Esophagus squamous epithelium (tissue), 5 donors: Measurements from ENCODE around the gene TPT1. TPM values are rescaled to one million over a fixed set of nuclear protein-coding genes. Genes with fewer than 3 reads are reported as not detected.

ENCODE experiments used
- DNase-seq: peaks from one replicate; lab custom pipeline; 2025; lab: John Stamatoyannopoulos, UW
- H3K27ac ChIP-seq, 4 donors: fragments of 200-600 bp; sonication (generic); one replicate each; pipeline ENCODE4 v1.5.1; 2016 to 2019; ENCODE audit warnings: mild to moderate bottlenecking in 1 of 4
- H3K27me3 ChIP-seq, 4 donors: fragments of 200-600 bp; sonication (generic); 1 replicate in 3 of 4; 2 replicates in 1 of 4; pipeline versions ENCODE4 v1.5.1 to v1.6.0; 2017 to 2021; ENCODE audit warnings: antibody characterized with exemption in 1 of 4
- H3K36me3 ChIP-seq, 3 donors: fragments of 200-600 bp; sonication (generic); one replicate each; pipeline ENCODE4 v1.5.1; 2016 to 2019
- H3K4me1 ChIP-seq, 3 donors: fragments of 200-600 bp; sonication (generic); one replicate each; pipeline ENCODE4 v1.5.1; 2017 to 2019
- H3K4me3 ChIP-seq, 4 donors: fragments of 200-600 bp; sonication (generic); 1 replicate in 3 of 4; 2 replicates in 1 of 4; pipeline ENCODE4 v1.5.1; 2016 to 2019; ENCODE audit warnings: mild to moderate bottlenecking in 2 of 4, moderate library complexity in 1 of 4
- H3K9me3 ChIP-seq, 3 donors: fragments of 200-600 bp; sonication (generic); one replicate each; pipeline ENCODE4 v1.5.1; 2016 to 2019
- POLR2A ChIP-seq, 4 donors: fragments of 450-650 bp; IDR thresholded peaks; one replicate each; pipeline ENCODE4 v1.6.1; 2017; ENCODE audit warnings: antibody characterized with exemption in 4 of 4, mild to moderate bottlenecking in 4 of 4, moderate library complexity in 3 of 4
- WGBS, 2 donors: methylation state at CpG; one replicate each; pipeline ENCODE4 v1.1.5; 2018; 5-methylcytosine and 5-hydroxymethylcytosine counted together
- intact Hi-C: fragments of 100-400 bp; cut with DNase I; formaldehyde crosslinking; loops from one replicate; pipeline ENCODE4 v1.15.0; 2022
- small RNA-seq, 4 donors: library from RNA; depleted of rRNA; stranded (forward); fragments of <200 nt; gene quantifications; one replicate each; pipeline ENCODE3, GENCODE V24; 2016
- total RNA-seq, 4 donors: library from RNA; depleted of rRNA; stranded (reverse); fragments of >200 nt; gene quantifications; one replicate each; pipeline ENCODE4 v1.1.0, GENCODE V29; 2016
- TF ChIP-seq, protein P1 (sequence below), 6 experiments: fragments of 450-650 bp in 4 of 6; fragments of 200-600 bp in 2 of 6; sonication (generic) in 2 of 6; IDR thresholded peaks; one replicate each; pipeline ENCODE4 v1.5.1; 2016 to 2019; ENCODE audit warnings: antibody characterized with exemption in 6 of 6, mild to moderate bottlenecking in 4 of 6, moderate library complexity in 4 of 6
- donor health status: DM: yes; HTN: yes; CAD: no.

Gene TPT1
- total RNA-seq, 4 donors from 2014 or later: 2,183 to 3,899 (median 2,784) TPM

DNA sequence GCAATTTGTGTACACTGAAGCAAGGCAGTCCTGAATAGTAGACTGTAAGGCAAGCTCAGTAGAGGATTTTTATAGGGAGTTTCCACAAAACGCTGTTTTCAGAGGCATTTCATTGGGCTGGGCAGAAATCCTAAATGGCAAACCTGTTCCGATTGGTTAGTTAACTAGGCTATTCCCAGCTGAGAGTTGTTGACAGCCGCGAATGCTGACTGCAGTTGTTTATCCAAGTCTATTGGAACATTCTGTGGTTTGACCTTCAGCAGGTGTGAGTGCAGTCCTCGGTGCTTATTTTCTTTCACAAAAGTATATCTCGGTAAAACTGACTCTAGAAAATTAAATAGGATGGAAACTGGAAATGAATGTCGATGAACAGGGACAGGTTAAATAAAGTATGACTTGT lies 45.4 kb downstream of the TPT1 start:
- Histone ChIP-seq H3K4me3 (no peak overlapping the region), H3K9me3 (no peaks in the 10 kb centered on the region), H3K4me1 (no peaks in the 10 kb centered on the region), H3K36me3 (no peaks in the 10 kb centered on the region), H3K27me3 (peaks cover 0 to 6% (median 0%) of the 10 kb centered on the region in 4 donors), H3K27ac (no peak overlapping the region)
- intact Hi-C loops: no loop called here
- WGBS, 2 donors: 67 to 82% methylated on average over 7 of the region's 7 CpGs
- no peak for TF ChIP-seq POLR2A (IDR thresholded peaks at IDR 0.05)
- TF ChIP-seq, protein P1, sequence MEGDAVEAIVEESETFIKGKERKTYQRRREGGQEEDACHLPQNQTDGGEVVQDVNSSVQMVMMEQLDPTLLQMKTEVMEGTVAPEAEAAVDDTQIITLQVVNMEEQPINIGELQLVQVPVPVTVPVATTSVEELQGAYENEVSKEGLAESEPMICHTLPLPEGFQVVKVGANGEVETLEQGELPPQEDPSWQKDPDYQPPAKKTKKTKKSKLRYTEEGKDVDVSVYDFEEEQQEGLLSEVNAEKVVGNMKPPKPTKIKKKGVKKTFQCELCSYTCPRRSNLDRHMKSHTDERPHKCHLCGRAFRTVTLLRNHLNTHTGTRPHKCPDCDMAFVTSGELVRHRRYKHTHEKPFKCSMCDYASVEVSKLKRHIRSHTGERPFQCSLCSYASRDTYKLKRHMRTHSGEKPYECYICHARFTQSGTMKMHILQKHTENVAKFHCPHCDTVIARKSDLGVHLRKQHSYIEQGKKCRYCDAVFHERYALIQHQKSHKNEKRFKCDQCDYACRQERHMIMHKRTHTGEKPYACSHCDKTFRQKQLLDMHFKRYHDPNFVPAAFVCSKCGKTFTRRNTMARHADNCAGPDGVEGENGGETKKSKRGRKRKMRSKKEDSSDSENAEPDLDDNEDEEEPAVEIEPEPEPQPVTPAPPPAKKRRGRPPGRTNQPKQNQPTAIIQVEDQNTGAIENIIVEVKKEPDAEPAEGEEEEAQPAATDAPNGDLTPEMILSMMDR (IDR thresholded peaks at IDR 0.05): no peak
- DNase-seq: no peak

DNA sequence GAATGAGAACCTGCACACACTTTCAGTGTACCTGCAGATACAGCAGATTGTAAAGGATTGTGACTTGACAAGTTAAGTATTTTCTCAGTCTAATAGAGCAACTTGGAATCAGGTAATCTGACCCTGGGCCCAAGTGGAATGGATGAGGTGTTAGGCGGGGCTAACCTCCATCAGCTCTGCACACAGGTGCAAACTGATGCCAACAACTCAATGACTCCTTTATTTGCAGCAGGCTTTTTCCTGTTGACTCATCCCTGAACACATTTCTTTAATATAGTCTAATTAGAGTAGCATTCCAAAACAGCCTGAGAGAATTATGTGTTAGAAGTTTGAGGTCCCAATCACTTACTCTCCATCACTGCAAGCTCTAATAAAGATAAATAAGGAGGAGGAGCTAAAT lies 48.8 kb downstream of the TPT1 start:
- H3K9me3 ChIP-seq: no peaks in the 10 kb centered on the region
- 33 to 50% methylated on average over 1 of the region's 1 CpG for WGBS, 2 donors
- H3K4me1 ChIP-seq: no peaks in the 10 kb centered on the region
- intact Hi-C loops: no loop called here
- no peak overlapping the region for H3K27ac ChIP-seq
- peaks cover 0 to 17% (median 0%) of the 10 kb centered on the region in 3 donors for H3K36me3 ChIP-seq
- H3K4me3 ChIP-seq: no peak overlapping the region
- no peak for DNase-seq
- H3K27me3 ChIP-seq: no peaks in the 10 kb centered on the region
- TF ChIP-seq, protein P1 (IDR thresholded peaks at IDR 0.05): no peak
- no peak for TF ChIP-seq POLR2A (IDR thresholded peaks at IDR 0.05)

DNA sequence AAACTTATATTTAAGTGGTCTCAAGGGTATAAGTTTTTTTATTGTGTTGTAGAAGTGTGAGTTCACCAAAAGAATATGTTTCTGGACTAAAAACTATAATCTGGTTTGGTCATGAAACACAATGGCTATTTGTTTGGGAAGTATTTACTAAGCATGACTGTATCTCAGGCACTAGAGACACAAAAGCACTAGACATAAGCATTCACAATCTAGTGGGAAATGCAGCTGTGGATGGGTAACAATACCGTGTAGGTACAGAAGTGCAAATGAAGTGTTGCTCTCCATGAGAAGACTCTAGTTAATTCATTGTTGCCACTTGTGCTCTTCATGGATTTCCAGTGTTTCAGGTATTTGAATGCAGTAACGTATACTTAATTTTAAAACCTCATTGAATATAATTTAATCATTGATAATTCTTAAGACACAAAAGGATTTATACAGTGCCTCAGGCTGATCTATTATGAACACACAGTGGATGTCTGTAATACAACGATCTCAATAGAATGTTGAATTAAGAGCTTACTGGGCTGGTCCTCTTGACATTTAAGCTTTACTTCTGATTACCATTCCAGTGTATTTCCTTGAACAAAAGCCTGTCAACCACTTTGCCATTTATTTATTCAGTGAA lies 50.9 kb downstream of the TPT1 start:
- no peak overlapping the region for H3K27ac ChIP-seq
- peaks cover 0 to 37% (median 0%) of the 10 kb centered on the region in 3 donors for H3K36me3 ChIP-seq
- TF ChIP-seq, protein P1 (IDR thresholded peaks at IDR 0.05): no peak
- TF ChIP-seq POLR2A (IDR thresholded peaks at IDR 0.05): no peak
- H3K4me3 ChIP-seq: no peak overlapping the region
- intact Hi-C loops: no loop called here
- H3K27me3 ChIP-seq: no peaks in the 10 kb centered on the region
- no peak for DNase-seq
- no peaks in the 10 kb centered on the region for H3K4me1 ChIP-seq
- WGBS, 2 donors: 80 to 87% methylated on average over 3 of the region's 3 CpGs
- H3K9me3 ChIP-seq: no peaks in the 10 kb centered on the region

Small RNA genes within 50 kb of the gene (small RNA-seq; reads per million reads assigned to genes)
- gene SNORA31: 38.6 to 173 (median 98.5) reads per million in 4 donors

Other genes with a start within 250 kb of the TPT1 start
- 10 to 100 TPM in 3 of 4 donors, 1 to 10 TPM in 1; 9.4 to 23.3 (median 19.6) TPM for gene GTF2F2, start 220.7 kb downstream of the TPT1 start, total RNA-seq
- gene KCTD4, start 140.1 kb downstream of the TPT1 start, total RNA-seq: not detected
- 1 to 10 TPM; 1.7 to 6.7 (median 5.8) TPM for gene SLC25A30, start 77.2 kb upstream of the TPT1 start, total RNA-seq
- gene COG3, start 123.8 kb upstream of the TPT1 start, total RNA-seq: 10 to 100 TPM; 16.5 to 26.3 (median 21.5) TPM